Activated CD4-positive, alpha-beta T cell treated with anti-CD3 and anti-CD28 coated beads, Interleukin-2, amount 50 U/mL, for 48 hours (primary cell): ENCODE measurements around the gene SRGAP2C.
"Not testable (repeated sequence)": the region's sequence is repeated elsewhere in the genome, so short reads cannot be mapped to it uniquely, and the experiment has no call there.

ENCODE experiments used
- DNase-seq, 2 experiments: peaks; one replicate each; pipeline ENCODE4 v3.0.0-alpha.2; 2020

The SRGAP2C gene

GRCh38 chr1:121346654-121347053 lies 161.9 kb downstream of the SRGAP2C start:
- DNase-seq, result not testable (repeated sequence)

DNA sequence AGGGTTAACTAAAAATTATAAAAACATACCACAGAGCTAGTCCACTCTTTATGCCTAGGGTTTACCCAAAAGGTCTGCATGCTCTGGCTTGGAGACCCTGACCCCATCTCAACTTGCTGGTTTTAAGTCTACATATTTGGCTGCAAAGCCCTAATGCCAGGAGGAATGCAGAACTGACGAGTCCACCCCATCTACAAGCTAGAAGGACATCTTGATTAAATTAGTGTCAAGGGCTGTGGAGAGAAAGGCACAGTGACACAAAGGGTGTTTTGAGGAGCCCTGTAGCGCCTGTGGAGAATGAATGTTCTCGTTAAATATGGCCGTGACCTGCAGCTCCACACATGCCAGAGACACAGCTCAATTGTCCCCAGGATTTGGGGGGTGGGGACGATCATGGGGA lies 162.7 kb downstream of the SRGAP2C start:
- not testable (repeated sequence) for DNase-seq

GRCh38 chr1:121348115-121348514 lies 163.3 kb downstream of the SRGAP2C start:
- not testable (repeated sequence) for DNase-seq

- DNase-seq, result not testable (repeated sequence)
Measured at GRCh38 chr1:121349332-121349967, 164.7 kb downstream of the SRGAP2C start.

DNA sequence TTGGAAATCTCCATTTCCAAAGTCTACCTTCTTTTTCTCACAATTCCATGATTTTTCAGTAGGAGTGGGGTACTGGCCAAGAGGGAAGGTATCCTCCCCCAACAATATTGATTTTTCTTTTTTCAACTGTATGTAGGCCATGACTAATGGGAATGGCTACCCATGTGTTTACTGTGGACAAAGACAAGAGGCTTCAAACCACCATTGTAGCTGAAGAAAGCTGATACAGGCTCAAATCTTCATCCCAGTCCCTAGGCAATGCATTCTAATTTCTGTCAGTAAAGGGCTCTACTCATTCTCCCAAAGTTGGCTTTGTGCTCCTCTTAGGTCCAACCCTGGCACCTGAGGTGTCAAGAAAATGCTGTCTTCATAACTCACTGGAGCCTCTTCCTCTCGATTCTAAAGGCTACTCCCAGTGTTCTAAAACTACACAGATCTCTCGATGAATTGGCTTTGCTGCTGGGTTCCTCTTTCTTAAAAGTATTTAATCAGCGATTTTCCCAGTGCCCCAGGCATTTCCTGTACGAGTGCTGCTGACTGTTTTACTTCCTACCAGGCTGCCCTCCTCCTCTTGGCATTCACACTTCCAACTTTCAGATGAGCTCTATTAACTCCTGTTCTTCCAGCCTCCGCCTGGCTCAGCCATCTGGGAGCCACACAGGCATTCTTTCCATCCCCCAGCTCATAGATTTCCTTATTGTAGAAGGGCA lies 171.1 kb downstream of the SRGAP2C start:
- not testable (repeated sequence) for DNase-seq

- DNase-seq, result not testable (repeated sequence)
Measured at GRCh38 chr1:121356819-121357218, 172.0 kb downstream of the SRGAP2C start.

DNA sequence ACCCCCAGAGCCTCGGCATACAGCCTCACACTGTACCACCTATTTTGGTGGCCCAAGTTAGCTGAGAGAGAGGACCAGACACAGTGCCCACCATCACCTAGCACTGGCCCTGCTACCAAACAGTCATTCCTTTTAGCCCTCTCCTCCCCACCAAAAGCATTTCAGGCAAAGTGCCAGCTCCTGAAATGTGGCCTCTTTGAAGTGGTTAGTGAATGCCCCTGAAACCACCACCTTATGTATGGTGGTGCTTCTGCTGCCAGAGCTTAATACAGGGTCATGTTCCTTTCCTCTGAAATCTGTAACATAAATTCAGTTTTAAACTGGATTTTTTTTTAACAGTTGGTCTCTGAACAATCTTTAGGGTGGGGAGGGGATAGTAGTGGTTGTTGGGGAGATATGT lies 175.8 kb downstream of the SRGAP2C start:
- not testable (repeated sequence) for DNase-seq

- DNase-seq, result not testable (repeated sequence)
Measured at GRCh38 chr1:121361451-121362233, 176.9 kb downstream of the SRGAP2C start.

DNA sequence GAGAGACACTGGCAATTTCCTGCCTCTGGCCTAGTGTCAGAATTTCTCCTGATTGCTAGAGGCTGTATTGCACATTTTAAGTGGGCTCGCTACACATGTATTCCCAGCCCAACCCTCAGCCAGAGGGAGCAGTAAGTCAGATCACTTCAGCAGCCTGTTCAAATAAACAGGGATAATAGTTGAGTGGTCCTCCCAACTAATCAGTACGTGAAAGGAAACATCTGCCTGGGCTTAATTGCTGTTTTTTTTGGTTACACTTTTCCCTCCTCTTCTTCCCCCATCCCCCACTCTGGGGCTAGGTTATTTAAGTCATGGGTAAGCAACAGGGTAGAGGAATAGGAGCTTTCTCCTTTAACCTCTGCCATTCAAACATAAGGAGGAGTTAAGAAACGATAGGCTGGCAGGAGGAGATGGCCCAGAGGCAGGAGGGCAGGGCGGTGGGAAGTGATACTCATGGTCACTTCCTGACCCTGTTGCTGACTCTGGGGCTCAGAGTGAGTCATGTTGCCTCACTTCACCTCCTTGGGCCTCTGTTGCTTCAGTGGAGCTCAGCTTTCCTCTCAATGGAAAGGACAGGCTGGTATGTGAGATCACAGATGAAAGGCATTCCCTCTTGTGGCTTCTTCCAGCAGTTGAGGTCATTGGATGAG lies 177.6 kb downstream of the SRGAP2C start:
- DNase-seq, result peak in 1 of 2 experiments; percentile 33

DNA sequence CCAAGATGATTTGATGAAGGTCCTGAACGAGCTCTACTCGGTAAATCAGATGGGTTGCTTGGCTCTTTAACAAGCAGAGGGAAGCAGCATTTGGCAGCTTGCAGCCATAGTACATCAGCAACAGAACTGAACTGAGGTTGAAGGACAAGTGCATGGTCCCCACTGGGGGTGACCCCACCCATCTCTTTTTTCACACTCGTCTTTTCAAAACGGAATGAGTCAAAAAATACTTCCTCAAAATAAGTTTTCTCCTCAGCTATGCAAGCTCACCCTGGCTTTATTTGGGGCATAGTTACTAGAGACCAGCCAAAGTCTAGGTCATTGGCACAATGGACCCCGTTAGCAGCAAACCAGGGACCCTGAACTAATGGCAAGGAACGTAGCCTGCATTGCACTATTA lies 180.5 kb downstream of the SRGAP2C start:
- not testable (repeated sequence) for DNase-seq

DNA sequence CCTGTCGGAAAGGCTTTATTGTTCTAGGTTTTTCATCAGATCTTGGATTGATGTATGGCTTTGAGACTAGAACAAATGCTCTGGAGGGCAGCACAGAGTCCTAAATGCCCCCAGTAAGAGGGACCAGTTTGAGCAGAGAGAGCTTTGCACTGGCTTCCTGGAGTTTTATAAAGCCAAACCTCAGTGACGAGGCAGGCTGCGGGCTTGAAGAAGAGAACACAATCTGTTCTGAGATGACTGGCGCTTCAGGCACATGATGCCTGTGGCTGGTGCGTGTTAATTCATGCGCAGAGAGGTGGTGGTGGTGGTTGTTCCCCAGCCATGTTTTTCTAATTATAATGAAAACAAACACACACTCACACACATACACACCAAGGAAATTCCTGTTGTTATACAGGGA lies 180.9 kb downstream of the SRGAP2C start:
- DNase-seq, result peak; percentile 34 to 48

DNA sequence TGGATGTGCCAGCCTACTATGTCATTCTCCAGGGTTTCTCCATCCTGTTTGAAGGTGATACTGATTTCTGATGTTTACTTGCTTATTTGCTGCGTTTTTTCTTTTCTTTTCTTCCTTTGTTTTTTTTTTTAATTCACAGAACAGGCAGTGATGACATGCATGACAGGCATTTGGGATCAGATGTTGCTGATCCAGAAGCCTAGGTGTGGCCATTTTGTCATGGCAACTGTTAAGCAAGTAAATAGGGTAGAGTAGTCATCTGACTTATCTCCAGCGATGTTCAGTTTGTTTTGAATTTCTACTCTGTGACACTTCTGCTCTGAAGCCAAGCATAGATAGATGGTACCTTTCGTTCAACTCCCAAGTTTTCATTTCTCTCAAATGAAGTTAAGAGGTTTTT lies 181.4 kb downstream of the SRGAP2C start:
- DNase-seq, result not testable (repeated sequence)

- DNase-seq, result not testable (repeated sequence)
Measured at GRCh38 chr1:121368910-121369309, 184.1 kb downstream of the SRGAP2C start.

GRCh38 chr1:121369959-121370358 lies 185.2 kb downstream of the SRGAP2C start:
- not testable (repeated sequence) for DNase-seq

DNA sequence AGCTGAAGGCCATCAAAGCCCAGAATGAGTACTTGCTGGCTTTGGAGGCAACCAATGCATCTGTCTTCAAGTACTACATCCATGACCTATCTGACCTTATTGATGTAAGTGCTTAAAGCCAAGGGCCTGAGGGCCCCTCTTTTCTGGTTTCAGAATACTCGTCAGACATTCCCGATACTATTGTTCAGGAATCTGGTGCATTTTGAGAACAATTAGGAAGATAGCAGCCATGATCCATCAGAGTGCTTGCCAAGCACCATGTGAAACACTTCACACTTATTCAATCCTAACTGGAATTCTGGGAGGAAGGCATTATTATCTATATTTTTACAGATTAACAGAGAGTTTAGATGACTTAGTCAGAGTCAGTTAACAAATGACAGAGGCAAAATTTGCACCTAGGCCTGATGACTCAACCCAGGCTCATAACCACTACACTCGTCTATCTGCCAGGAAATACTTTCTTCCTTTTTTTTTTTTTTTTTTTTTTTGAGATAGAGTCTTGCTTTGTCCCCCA lies 190.1 kb downstream of the SRGAP2C start:
- not testable (repeated sequence) for DNase-seq

GRCh38 chr1:121376986-121377385 lies 192.2 kb downstream of the SRGAP2C start:
- not testable (repeated sequence) for DNase-seq

DNA sequence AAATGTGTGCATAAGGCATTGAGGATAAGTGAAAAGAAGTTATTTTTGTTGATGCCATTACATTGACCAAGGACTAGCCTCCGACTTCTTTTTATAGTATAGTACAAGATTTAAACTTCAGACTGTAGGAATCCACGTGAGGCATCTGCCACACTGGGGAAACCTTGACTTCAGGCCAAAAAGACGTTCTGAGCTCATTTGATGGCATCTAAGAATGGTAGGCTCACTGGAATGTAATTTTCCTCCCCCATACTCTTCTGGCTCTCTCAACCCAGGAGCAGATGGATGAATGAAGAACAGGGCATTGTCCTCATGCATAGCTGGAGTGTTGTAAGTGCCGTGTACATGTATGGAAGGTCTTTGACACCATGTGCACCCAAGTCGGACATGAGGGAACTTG lies 194.0 kb downstream of the SRGAP2C start:
- DNase-seq, result not testable (repeated sequence)

DNA sequence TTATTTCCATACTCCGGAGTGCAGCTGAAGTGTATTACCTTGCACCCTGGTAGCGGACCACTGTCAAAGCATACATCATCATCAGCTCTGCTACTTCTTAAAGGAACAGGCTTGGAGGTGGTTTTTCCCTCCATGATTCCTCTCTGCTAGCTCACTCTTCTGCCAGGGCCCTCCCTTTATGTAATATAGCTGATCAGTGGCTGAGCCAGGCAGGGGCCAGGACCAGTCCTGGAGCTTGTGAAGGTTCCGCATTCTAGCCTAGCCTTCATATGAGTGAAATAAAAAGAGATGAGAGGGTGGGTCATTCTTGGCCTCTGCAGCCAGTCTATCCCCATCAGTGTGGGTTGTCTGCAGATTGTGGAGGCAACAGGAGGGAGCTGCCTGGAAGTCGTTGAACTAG lies 200.0 kb downstream of the SRGAP2C start:
- not testable (repeated sequence) for DNase-seq

DNA sequence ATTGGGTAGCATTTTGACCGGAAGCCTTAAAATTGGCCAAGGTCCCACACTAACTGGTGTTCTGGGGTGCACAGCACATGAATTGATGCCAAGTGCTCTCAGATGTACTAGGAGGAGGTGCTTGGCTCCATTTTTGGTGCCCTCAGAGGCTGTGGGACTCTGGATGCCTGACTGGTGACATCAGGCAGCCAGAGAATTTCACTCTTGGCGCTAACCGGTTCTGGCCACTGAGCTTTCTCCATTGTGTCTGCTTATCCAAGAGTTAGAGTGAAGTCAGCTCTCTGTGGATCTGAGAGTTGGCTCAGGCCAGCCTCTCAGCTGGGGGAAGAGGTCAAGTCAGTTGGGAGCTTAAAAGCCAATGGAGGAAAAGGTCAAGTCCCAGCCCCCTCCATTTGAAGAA lies 200.4 kb downstream of the SRGAP2C start:
- not testable (repeated sequence) for DNase-seq

GRCh38 chr1:121385563-121386288 lies 201.0 kb downstream of the SRGAP2C start:
- not testable (repeated sequence) for DNase-seq

DNA sequence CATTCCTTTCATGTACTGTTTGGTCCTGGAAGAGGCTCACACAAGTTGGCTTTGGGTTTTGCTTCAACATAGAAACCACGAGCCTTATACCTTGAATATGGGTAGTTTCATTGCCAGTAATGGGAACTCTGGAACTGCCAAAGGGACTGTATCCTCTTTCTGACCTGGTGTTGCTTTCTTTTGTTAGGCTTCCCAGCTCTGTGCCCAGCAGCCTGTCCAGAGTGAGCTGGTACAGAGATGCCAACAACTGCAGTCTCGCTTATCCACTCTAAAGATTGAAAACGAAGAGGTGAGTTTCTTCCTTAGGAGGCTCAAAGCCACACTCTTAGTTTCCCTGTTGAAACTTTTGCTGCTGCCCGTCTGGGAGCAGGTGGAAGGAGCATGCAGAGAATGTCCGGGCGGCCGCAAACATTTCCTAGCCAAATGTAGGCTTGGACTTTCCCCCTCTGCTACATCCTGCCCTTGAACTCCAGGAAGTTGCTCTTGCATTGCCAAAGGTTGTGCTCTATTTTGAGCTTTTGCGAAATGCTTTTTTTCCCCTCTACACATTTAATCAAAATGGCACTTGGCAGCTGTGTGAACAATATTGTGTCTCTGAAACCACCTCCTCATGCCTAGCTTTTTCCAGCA lies 201.7 kb downstream of the SRGAP2C start:
- DNase-seq, result not testable (repeated sequence)
